ENCODE data around the gene ATXN2.
"Not testable (repeated sequence)": the region's sequence is repeated elsewhere in the genome, so short reads cannot be mapped to it uniquely, and the experiment has no call there.

The ATXN2 gene

DNA sequence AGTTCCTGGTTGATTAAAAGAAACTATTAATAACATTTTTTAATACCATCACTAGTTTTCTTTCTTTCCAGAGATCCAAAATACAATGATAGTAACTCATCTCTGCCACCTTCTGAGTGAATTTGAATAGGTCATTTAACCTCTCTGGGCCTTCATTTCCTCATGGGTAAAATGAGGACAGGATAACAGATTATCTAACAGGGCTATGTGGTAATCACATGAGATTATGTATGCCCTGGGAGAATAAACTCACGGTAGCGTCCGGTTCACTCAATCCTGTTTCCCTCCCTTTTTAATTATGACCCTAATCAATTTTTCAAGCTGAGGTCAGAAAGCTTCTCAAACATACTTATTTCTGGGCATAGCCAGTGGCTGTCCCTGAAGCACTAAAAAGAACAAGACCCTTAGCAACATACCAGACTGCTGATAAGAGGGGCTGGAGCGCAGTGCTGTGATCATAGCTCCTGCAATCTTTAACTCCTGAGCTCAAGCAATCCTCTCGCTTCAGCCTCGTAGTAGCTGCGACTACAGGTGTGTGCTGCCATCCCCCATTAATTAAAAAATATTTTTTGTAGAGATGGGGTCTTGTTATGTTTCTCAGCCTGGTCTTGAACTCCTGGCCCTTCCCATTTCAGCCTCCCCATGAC is 24.2 kb downstream of the ATXN2 start:
- DNase-seq, result no peak

DNA sequence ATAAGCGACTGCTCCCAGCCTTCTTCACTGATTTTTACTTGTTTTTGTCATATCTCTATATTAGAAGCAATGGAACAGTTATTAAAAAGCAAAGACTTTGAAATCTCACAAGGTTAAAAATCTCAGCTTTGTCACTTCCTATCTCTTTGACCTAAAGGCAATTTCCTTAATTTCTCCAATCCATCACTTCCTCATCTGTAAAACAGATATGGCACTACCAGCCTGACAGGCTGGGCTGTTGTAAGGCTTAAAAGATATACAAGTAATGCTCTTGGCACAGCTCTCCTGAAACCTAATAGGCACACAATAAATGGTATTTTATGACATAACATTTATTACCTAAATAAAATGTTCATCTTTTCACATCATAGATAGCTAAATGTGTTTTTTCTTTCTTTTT is 25.6 kb downstream of the ATXN2 start:
- DNase-seq, result no peak

DNA sequence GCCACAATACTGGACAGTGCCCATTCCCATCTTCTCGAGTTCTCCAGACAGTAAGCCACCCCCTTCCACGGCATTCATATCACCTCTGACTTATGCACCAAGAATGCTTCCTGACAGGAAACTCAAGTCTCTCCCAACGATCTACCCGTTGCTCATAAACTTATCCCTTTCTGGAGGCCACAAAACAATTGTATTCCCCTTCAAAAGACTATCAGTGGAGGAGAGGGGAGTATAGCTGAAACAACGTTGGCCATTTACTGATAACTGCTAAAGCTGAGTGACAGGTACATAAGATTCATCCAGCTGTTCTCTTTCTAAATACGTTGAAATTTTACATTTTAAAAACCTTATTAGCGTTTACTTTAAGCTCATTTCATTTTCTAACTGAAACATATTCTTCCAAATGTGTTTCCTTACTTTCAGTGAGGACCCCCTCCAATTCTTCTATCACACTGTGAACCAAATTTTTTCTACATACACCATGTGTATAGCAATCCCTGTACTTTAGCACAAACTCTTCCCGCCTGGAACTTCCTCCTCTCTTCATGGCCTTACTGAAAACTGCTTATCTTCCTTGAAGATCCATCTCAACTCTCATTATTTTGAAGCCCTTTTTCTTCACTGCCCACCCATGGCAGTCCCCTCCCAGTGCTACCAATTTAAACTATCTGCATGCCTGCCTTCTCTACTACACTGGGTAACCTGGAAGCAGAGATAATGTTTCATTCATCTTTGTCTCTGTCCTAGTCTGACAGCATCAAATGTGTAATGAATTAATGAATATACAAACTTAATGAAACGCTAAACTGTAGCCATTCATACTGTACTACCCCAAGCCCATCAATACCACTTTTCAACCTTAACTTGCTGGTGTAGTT is 28.8 kb downstream of the ATXN2 start:
- no peak for DNase-seq

DNA sequence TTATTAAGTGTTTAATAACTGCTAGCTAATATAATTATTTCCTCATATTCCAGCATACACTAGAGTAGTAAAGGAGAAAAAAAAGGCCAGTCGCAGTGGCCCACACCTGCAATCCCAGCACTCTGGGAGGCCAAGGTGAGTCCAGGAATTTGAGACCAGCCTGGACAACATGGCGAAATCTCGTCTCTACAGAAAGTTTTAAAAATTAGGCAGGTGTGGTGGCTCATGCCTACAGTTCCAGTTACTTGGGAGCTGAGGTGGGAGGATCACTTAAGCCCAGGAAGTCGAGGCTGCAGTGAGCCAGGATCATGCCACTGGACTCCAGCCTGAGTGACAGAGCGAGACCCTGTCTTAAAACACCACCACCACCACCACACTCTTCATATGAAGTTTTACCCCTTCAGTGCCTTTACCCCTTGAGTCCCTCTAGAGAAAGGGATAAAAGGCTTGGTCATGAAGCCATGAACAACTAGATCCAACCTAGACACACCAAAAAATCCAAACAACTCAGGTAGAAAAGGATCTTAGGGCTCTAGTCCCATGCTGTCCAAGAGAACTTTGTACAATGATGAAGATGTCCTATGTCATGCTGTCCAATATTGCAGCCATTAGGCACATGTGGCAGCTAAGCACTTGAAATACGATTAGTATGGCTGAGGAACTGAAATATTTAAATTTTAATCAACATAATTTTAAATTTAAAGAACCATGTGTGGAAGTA is 29.6 kb downstream of the ATXN2 start:
- no peak for DNase-seq

DNA sequence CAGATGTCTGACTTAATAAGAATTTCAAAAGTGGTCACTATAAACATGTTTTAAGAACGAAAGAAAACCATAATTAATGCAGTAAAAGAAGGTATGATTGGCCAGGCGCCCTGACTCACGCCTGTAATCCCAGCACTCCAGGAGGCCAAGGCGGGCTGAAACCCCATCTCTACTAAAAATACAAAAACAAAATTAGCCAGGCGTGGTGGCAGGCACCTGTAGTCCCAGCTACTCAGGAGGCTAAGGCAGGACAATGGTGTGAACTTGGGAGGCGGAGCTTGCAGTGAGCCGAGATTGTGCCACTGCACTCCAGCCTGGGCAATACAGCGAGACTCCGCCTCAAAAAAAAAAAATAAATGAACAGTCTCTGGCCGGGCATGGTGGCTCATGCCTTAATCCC is 38.3 kb downstream of the ATXN2 start:
- DNase-seq, result not testable (repeated sequence)

DNA sequence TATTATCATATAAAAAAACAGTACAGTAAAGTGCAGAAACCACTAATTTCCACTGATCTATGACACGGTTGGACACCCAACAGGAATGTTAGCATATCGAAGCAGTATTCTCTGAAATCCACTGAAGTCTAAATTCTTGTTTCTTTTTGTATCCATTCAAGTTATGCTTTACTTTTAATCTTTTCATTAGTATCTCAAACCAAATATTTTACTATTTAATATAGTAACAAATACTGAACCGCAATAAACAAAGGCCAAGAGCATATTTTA is 41.1 kb downstream of the ATXN2 start:
- DNase-seq, result no peak

DNA sequence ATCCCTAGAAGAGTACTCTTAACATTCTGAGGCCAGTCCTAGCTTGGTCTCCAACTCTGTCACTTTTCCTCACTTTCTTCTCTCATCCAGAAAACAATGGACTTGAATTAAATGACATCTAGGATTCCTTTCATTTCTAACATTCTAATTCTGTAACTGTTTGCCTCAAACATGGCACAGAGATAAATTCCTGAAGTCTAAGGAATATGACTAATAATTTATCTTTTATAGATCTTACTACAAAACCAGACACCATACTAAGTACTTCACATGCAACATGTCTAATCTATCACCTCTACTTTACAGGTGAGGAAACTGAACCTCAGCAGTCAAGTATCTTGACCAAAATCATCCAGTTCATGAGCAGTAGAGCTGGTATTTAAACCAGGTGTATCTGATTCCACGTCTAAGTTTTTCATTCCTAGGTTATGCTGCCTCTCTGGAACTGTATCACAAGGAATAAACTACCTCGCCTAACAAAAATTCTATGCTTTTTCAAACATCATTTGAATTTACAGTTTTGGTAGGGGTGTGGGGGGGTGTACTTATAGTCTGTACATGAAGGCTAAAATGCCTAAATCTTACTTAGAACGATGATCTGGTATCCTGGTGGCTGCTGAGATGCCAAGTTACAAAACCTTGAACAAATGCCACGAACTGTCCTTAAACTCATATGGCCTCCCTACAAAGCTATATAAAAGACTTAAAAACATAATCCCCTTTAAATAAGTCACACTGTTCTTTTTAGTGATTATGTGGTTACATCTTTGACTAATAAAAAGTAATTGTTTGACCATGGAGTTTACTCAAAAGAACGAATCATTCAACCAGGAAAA is 41.6 kb downstream of the ATXN2 start:
- DNase-seq, result no peak

DNA sequence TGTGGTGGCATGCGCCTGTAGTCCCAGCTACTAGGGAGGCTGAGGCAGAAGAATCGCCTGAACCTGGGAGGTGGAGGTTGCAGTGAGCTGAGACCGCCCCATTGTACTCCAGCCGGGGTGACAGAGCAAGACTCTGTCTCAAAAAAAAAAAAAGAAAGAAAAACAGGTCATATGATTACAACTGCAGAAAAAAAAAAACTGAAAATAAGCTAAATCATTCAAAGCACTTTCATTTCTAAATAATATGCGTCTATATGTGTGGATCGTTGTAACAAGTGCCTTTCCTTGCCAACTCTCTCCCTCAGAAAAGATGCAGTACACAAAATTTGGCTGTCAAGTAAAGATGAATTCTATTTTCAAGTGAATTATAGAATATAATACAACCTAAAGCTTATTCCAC is 42.4 kb downstream of the ATXN2 start:
- no peak for DNase-seq

DNA sequence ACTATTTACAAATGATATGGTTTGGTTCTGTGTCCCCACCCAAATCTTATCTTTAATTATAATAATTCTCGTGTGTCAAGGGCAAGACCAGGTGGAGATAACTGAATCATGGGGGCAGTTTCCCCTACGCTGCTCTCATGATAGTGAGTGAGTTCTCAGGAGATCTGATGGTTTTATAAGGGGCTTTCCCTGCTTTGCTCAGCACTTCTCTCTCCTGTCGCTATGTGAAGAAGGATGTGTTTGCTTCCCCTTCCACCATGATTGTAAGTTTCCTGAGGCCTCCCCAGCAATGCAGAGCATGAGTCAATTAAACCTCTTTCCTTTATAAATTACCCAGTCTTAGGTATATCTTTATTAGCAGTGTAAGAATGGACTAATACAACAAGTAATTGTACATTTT is 43.8 kb downstream of the ATXN2 start:
- DNase-seq, result not testable (repeated sequence)

DNA sequence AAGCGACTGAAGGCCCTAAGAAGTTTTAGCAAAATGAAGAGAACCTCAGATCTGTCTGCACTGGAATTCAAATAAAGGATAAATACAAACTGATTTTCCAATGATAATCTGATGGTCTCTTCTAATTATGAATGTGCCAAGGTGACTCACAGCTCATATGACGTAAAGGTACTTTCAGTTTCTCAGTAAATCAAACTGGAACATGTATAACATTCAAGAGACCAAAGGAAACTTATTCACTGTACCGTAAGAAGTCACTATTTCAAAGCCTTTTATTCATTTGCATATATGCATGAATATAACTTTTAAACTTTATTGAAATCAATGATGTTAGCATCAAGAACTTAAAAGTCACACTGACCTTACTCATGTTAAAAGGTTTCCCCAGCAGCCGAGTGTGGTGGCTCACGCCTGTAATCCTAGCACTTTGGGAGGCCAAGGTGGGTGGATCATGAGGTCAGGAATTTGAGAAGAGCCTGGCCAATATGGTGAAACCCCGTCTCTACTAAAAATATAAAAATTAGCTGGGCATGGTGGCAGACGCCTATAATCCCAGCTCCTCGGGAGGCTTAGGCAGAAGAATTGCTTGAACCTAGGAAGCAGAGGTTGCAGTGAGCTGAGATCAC is 52.2 kb downstream of the ATXN2 start:
- DNase-seq, result no peak

DNA sequence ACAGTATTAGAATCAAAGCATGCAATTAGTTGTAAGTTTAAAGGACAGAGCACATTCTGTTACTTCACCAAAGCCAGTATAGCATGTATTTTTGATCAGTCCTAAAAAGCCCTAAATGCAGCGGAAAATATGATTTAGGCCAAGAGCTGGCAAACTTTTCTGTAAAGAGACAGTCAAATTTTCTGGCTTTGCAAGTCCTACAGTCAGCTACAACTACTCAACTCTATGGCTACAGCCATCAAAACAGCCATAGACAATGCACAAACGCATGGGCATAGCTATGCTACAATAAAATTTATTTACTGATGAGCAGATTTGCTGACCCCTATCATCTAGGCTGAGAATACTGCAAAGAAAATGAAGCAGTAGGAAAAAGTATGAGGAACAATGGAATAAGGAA is 52.9 kb downstream of the ATXN2 start:
- no peak for DNase-seq

DNA sequence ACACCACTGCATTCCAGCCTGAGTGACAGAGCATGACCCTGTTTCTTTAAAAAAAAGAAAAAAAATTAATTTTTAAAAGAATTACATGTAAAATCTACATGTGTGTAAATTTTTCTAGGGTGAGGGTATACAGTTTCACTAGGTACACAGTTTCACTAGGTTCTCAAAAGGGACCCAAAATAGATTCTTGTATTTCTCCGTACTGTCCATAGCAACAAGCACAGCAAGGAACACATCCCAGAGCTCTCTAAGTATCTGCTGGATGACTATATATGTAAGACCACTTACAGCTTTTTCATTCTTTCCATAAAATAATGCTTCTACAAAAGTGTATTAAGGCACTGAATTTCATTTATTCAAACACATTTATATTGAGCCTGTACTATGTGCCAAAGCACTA is 55.1 kb downstream of the ATXN2 start:
- DNase-seq, result no peak

DNA sequence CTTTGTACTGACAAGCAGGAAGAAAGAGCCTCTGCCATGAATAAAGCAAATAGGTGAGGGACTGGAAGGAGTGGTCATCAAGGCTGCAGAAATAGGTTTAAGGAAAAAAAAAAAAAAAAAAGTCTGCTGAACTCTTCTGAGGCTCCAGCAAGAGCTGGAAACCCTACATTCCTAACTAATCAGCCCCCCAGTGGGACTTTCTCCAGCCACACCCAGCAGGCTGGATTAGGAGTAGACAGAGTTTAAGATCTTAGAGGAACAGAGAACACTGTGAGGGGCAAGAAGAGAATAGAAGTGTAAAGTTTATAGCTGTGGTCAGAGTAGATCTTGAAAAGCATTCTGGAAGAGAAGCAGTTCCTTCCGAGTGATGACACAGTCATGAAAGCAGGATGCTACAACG is 66.4 kb downstream of the ATXN2 start:
- DNase-seq, result no peak

DNA sequence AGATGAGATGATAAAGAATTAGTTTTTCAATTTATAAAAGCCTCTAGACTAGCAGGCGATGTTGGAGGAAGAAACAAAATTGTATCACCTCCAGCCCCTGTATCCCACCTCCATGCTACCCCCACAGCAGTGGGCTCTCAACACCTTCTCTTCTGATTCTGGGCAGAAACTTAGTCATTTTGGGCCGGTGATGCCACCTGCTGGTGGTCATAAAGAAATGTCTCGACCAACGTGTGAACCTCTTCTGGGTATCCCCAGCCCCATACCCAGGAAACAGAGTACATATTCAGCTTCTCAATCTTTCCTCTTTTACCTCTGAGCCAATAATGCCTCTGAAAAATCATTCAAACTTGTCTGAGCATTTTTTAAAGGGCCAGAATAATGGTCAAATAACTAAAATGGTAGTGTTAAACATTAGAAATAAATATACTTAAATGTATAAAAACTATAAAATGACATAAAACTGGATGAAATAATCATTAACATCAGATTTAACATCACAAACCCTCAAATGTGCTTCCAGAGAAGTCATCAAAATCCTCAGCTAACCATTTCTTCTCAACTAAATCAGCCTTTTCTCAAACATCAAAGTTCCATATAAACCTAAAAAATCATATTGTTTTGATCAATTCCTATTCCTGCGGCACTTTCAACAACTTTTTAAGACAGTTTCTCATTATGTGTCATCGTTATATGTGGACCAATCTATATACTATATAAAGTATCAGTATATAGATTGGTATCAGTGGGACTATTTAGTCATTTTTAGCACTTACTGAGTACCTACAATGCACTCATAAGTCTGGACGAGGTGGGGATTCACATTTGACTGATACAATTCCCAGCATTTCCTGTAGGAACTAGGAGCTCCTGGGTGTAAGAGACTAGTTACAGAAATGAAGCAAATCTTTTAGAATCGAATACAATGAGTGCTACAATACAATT is 69.4 kb downstream of the ATXN2 start:
- DNase-seq, result peak in 28 of 58 donors; percentile 1 to 53 (median 15)

DNA sequence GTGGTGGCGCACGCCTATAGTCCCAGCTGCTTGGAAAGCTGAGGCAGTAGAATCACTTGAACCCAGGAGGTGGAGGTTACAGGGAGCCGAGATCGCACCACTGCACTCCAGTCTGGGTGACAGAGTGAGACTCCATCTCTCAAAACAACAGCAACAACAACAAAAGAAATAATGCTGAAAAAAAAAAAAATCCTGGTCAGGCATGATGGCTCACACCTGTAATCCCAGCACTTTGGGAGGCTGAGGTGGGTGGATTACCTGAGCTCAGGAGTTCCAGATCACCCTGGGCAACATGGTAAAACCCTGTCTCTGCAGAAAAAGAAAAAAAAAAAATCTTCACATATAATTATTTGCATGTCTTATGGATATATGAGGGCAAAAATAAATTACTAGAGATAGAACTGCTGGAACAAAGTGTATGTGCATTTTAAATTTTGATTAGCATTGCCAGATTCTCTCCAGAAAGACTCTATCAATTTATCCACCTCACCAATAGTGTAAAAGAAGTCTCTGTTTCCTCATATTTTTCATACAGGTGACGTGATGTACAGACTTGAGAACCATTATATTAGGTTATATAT is 75.4 kb downstream of the ATXN2 start:
- no peak for DNase-seq

DNA sequence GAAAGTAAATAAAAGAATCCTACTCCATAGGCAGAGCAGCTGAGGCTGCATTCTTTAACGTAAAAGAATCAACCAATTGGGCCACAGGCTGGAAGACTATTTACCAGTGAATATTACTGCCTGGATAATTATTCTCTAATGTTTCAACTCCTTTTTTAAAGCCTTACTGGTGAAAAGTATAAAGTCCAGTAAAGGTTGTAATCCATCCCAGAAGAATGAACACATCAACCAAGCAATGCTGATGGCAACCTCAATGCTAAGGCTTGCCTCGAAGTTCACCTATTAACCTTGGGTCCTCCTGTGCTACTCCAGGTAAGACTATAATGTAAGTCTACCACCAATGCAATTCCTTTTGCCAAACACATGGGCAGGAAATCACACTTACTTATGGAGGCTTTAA is 77.3 kb downstream of the ATXN2 start:
- DNase-seq, result no peak

DNA sequence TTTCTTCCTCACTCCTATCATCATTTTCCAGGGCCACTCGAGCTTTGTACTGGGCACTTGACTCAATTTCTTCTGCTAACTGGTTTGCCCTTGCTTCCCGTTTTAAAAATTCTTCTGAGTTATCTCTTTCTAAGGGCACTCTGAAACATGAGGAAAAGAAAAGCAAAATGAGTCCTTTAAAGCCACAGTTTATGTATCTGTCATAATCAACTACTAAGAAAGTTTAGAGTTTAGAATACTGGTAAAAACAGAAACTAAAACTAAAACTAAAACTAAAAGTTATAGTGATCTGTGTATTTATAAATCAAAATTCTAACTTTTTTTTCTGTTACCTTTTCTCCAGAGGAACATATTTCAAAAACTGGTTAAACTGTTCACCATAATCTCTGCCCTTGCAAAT is 79.2 kb downstream of the ATXN2 start:
- no peak for DNase-seq

DNA sequence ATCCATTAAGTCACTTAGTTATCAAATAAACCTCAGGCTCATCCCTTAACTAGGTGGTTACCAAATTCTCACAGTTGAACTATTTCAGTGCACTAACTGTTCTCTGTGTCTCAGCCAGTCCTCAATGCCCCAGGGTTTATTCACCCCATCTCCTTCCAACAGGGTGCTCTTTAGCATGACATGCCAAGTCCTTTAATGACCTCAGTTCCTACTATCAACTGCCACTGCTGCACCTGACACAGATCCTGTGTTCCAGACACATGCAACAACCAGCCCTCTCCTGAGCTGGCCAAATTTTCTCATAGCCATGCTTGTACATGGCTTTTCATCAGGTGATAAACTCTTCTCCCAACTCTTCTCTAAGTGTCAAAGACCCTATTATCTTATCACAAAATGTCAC is 80.0 kb downstream of the ATXN2 start:
- DNase-seq, result no peak

DNA sequence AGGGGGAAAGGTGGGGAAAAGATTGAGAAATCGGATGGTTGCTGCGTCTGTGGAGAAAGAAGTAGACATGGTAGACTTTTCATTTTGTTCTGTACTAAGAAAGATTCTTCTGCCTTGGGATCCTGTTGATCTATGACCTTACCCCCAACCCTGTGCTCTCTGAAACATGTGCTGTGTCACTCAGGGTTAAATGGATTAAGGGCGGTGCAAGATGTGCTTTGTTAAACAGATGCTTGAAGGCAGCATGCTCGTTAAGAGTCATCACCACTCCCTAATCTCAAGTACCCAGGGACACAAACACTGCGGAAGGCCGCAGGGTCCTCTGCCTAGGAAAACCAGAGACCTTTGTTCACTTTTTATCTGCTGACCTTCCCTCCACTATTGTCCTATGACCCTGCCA is 91.4 kb downstream of the ATXN2 start:
- not testable (repeated sequence) for DNase-seq

DNA sequence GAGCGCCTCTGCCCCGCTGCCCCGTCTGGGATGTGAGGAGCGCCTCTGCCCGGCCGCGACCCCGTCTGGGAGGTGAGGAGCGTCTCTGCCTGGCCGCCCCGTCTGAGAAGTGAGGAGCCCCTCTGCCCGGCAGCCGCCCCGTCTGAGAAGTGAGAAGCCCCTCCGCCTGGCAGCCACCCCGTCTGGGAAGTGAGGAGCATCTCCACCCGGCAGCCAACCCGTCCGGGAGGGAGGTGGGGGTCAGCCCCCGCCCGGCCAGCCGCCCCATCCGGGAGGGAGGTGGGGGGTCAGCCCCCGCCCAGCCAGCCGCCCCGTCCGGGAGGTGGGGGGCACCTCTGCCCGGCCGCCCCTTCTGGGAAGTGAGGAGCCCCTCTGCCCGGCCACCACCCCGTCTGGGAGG is 91.9 kb downstream of the ATXN2 start:
- DNase-seq, result not testable (repeated sequence)

All from anterior cingulate cortex (tissue), 58 donors.